CD4-positive, alpha-beta T cell treated with Interleukin-15 for 4 hours (primary cell): ENCODE data around the gene C1S.
"Not testable (repeated sequence)": the region's sequence is repeated elsewhere in the genome, so short reads cannot be mapped to it uniquely, and the experiment has no call there.

Experiments
- DNase-seq: peaks from one replicate; pipeline ENCODE4 v3.0.0-alpha.2; 2020; ENCODE audit warnings: low spot score

Gene C1S

DNA sequence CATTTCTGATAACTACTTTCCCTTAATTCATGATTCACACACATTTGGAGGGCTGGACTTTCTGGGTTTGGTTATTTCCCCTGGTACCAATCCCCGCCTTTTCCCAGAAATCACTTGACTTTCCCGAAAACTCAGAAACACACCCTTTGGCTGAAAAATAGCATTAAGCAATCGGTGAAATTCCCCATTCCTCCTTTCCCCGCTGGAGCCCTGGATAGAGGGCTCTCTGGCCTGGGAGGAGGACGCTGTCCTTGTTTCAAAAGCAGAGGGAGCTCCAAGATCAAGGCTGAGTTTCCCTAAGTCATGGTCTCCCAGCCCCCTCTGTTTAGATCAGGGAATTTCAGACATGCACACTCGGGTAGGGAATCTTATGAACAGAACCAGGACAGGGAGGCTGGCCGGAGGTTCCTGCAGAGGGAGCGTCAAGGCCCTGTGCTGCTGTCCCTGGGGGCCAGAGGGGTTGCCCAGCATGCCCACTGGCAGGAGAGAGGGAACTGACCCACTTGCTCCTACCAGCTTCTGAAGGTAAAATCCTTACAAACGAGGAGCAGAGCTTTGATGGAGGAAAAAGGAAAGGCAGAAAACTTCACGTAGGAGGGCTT lies at the start of gene C1S:
Gene C1S (plus strand): TSS at position 366 of the 602 bp plus-strand sequence. CDS start 1,195 bp downstream, outside the sequence.
- no peak for DNase-seq

DNA sequence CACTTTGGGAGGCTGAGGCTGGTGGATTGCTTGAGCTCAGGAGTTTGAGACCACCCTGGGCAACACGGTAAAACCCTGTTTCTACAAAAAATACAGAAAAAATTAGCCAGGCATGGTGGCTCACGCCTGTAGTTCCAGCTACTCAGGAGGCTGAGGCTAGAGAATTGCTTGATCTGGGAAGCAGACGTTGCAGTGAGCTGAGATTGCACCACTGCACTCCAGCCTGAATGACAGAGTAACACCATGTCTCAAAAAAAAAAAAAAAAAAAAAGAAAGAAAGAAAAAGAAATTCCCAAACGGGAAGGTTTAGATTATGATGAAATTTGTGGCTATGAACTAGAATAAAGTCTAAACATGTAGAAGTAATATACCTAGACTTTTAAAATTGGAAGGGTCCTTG lies 49.1 kb upstream of the C1S start:
- DNase-seq, result not testable (repeated sequence)

DNA sequence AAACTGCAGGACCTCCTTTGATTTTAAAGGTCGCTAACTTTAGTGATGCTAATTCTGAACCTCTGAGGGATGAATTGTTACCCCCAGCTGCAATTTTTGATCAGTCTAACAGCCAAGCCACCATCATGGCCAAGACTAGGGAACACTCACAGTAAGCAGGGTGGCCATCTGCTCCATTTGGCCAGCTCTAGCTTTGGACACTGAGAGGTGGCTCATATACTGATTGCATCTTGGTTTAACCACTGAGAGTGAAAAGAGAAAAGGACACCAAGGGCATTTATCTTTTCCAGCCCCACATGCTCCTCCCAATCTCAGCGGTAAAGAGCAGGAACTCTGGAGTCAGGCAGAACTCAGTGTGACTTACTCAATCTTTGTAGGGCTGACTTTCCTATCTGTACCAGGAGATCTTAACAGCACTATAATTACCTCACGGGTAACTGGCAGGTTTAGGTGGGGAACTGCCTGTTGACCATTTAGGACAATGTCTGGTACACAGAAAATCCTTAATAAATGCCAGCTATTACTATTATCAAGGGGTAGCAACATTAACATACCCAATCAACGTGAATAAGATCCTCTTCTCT lies 48.4 kb upstream of the C1S start:
- no peak for DNase-seq

DNA sequence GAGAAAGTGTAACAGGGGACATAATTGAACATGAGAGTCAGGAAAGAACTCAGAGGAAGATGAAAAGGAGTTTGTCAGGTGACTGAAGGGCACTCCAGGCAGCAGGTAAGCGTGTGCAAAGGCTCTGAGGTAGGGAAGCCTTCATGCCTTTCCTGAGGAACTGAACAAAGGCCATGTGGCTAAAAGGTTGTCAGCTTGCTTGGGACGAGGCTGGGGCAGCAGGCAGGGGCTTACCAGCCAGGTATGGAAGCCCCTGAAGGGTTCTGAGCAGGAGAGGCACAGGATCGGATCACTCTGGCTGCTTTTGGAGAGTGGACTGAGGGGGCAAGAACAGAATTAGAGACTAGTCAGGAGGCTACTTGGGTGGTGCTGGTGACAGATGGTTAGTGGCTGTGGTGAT lies 47.4 kb upstream of the C1S start:
- DNase-seq, result no peak

DNA sequence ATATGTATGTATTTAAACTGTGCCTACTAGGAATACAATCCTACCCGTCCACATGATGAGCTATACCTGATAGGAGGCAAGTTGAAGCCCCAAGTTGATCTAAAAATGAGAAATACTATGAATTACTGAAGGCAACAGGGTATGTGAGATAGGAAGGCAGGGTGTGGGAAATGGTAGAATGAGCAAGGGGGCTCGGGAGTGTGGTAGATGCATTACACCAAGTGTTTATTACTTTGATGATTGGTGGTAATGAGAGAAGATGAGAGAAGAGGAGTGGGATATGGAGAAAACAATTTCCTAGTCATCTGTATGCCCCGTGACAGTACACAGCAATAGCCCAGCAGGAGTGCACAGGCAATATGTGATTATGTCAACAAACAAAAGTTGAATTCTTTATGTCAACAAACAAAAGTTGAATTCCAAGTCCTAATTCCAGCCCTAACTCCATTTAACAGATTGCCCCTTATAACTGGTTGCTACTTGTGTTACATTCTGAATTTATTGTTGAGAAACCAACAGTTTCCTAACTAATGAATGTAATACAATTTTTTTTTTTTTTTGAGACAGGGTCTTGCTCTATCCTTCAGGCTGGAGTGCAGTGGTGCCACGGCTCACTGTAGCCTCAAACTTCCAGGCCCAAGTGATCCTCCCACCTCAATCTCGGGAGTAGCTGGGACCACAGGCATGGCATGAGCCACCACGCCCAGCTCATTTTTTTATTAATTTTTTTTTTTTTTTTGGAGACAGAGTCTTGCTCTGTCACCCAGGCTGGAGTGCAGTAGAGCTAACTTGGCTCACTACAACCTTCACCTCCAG lies 44.8 kb upstream of the C1S start:
- no peak for DNase-seq

DNA sequence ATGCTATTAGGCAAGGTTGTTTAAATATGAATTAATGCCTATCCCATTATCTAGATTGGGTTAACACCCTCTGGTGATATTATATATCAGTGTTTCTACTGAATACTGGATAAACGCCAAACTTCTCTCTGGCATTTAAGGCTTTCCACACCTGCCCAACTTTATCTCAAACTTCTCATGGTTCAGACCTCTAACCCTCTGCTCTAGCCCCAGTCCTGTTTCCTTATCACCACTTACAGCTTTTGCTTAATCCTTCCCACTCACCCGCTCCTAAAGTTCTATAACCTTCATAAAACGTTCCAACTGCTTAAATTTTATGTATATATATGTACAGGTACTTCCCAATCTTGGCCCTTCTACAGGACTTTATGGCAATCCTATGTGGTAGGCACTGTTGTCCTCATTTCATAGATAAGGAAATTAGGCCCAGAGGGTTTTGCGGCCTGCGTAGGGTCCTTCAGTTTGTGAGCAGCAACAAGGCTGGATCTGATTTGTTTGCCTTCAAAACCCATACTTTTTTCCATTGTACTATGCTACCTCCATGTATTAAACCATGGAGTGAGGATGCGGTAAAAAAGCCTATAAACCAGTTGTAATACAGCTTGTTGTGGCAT lies 43.5 kb upstream of the C1S start:
- no peak for DNase-seq

DNA sequence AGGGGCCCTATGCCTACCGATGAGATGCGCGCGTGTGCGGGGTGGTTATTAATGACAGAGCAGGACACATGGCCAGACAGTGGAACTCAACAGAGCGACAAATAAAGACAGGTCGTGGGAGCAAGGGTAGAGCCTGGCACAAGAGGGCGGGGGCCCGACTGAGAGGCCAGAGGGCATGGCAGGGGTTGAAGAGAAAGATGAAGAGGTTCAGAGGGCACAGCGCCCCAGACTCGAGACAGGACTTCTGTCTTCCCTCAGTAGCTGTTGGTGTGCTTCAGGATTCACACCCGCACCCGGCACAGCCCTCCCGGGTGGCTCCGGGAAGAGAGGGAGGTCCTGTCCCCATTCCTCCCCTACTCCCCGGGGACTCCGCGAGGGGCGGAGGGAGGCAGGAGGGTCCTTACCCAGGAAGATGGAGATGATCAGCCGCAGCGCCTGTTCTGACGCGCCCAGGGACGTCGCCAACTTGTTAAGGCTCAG lies 42.6 kb upstream of the C1S start:
- DNase-seq, result no peak

DNA sequence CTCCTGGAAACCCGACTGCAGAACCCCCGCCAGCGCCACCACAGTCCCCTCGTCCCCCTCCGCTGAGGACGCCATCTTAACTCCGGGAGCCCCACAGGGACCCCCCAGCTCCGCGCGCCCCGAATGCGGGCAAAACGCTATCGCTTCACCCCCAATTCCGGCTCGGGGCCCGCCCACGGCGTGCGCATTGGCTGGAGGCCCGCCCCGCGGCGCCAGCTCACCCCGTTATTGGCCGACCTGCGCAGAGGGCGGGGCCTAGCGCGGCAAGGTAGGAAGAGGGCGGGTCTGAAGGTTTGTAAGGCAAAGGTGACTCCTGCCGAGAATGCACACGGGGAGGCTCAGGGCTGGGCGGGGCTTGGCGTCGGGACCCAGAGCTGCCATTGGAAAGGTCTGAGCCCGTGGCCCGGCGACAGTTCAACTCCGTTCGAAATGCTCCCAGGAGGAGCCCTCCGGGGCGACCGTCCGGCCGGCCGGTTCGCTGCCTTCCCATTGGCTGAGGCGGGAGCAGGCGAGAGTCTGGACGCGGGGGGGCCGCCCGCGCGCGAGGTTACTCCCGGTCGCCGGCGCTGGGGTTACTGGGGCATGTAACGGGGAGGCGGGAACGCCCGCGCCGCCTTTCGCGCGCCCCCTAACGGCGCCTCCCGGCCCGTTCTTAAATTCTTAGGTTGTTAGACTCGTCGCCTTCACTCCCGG lies 42.0 kb upstream of the C1S start, which contains the start of gene LPCAT3:
Gene LPCAT3 (minus strand): TSS at position 127 of the 693 bp plus-strand sequence. CDS start 52 bp downstream, at position 75.
- peak; percentile 97 for DNase-seq

DNA sequence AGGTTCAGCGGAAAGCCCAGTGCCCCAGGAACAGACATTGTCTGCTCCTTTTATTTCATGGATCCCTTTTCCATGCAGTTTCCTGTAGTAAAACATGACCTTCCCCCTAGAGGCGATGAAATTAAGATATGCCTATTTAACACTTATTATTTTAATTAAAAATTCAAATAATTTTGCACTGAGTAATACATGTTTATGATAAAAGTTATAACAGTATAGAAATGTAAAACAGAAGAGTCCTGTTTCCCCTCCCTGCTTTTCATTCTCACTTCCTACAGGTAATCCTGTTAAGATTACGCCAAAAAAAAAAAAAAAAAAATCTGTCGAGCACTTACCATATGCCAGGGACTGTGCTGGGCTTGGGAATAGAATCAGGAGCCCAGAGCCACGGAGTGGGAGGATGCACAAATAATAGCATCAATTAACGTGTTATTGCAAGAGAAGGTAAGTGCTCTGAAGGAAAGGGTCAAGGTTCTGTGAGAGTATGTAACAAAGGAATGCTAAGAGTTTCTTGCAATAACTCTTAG lies 41.4 kb upstream of the C1S start:
- no peak for DNase-seq

DNA sequence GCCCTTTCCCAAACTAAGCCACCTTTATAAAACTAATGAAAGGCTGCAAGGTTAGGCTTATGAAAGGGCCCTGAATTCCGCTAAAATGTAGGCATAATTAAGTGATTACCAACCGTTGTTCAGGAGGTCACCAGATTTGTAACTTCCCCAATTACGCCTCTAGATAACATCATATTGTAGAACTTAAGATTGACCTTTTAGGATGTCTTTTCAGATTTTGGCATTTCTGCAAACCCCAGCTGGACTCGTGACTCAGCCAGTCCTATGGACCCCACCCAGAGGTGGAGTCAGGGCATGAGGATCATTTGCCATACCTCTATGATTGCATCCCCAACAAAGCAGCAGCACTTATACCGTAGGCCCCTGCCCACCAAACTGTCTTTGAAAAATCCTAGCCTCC lies 38.6 kb upstream of the C1S start:
- DNase-seq, result no peak

DNA sequence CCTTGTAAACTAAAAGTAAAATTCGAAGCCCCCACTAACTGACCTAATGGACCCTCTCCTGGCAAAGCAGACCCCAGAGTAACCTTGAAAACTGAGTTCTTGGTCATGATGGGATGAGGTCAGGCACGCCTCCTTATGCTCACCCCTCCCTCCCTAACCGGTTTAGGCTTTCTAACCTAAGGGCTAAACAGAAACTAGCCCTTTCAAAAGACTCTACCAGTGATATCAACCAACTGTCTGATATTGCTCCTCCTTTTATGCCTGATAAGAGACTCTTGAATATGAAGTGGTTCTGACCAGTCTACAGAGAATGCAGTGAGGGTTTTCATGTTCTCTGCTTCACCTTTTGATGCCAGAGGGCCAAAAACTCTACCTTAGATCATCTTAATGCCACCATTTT lies 37.4 kb upstream of the C1S start:
- no peak for DNase-seq

DNA sequence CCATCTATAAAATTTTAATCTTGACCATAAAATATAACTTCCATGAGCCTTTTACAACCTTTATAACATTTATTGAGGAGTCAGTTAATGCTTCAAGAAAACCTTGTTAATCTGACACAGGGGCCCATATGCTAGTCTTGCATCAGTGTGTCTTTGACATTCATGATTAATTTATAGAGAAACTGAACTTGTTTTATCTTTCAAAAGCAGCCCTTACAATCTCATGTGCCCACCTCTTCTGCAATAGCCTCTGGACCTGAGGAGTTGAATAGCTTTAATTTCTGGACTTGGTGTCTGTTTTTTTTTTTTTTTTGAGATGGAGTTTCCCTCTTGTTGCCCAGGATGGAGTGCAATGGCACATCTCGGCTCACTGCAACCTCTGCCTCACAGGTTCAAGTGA lies 33.7 kb upstream of the C1S start:
- no peak for DNase-seq

DNA sequence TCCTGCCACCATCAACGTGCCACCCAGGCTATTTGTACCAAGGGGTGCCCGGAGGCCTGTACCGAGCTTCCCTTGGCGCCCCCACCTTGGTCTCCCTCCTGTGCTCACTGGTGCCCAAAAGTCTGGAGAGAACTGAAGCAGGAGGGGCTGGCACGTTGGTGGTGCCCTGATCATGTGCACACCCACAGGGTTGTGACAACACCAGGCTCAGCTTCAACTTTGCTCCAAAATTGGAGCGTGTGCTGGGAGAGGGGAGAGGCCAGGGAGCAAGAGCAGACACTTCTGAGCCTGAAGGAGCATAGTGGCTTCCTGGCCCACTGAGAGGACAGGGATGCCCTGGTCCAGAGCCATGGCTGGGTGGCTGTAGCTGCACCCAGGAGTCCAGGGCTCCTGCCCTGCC lies 29.2 kb upstream of the C1S start:
- DNase-seq, result no peak

DNA sequence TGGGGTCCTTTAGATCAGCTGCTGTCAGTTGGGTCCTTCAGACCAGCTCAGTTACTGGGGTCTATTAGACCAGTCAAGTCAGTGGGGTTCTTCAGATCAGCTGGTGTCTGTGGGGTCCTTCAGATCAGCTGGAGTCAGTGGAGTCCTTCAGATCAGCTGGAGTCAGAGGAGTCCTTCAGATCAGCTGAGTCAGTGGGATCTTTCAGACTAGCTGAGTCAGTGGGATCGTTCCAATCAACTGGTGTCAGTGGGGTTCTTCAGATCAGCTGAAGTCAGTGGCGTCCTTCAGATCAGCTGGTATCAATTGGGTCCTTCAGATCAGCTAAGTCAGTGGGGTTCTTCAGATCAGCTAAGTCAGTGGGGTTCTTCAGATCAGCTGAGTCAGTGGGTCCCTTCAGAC lies 27.5 kb upstream of the C1S start:
- DNase-seq, result no peak

DNA sequence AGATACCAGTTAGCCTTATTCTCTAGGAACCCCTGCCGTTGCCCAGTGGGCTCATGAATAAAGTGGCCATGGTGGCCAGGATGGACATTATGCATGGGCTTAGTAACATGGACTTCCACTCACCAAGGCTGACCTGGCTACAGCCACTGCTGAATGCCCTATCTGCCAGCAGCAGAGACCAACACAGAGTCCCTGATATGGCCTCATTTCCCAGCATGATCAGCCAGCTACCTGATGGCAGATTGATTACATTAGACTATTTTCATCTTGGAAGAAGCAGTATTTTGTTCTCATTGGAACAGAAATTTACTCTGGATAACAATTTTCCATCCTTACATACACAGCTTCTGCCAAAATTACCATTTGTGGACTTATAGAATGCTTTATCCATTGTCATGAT lies 26.1 kb upstream of the C1S start:
- DNase-seq, result no peak

DNA sequence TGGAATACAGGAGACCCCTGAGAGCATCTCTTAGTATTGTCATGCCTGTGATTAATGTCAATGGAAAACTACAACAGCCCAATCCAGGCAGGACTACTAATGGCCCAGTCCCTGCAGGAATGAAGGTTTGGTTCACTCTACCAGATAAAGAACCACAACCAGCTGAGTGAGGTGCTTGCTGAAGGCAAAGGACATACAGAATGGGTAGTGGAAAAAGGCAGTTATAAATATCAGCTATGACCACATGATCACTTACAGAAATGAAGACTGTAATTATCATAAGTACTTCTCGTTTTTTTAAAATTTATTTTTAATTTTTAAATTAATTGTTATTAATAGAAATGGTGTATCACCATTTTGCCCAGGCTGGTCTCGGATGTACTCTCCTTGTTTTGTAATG lies 25.1 kb upstream of the C1S start:
- no peak for DNase-seq

DNA sequence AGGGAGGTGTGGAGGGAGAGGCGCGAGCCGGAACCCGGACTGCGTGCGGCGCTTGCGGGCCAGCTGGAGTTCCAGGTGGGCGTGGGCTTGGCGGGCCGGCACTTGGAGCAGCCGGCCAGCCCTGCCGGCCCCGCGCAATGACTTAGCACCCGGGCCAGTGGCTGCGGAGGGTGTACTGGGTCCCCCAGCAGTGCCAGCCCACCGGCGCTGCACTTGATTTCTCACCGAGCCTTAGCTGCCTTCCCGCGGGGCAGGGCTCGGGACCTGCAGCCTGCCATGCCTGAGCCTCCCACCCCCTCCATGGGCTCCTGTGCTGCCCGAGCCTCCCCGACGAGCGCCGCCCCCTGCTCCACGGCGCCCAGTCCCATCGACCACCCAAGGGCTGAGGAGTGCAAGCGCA lies 23.1 kb upstream of the C1S start:
- DNase-seq, result not testable (repeated sequence)

DNA sequence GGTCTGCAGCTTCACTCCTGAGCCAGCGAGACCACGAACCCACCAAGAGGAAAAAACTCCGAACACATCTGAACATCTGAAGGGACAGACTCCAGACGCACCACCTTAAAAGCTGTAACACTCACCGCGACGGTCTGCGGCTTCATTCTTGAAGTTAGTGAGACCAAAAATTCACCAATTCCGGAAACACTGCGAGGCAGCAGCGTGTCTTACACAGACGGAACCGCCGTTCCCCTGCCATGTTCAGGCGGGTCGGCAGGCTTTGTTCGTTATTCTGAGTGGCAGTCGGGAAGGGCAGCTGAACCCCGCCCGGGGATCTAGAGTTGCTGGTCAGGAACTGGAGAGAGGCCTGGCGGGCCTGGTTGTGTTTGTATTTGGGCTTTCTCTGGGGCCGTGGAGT lies 21.9 kb upstream of the C1S start:
- no peak for DNase-seq

DNA sequence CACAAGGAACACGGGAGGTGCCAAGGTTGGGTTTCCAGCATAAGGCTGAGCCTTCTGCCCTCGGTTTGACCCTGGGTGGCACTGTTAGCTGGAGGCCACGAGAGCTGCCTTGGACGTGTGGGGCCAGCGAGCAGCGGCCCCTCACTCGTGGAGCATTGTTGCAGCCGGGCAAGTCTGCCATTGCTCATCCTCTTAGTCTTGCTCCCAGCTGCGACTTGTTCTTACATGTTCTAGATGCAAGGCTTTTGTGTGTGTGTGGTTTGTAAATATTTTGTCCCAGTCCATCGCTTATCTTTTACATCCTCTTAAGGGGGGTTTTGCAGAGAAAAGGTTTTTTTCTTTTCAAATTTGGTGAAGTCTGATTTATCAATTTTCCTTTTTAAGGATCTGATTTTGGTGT lies 21.1 kb upstream of the C1S start:
- DNase-seq, result no peak

DNA sequence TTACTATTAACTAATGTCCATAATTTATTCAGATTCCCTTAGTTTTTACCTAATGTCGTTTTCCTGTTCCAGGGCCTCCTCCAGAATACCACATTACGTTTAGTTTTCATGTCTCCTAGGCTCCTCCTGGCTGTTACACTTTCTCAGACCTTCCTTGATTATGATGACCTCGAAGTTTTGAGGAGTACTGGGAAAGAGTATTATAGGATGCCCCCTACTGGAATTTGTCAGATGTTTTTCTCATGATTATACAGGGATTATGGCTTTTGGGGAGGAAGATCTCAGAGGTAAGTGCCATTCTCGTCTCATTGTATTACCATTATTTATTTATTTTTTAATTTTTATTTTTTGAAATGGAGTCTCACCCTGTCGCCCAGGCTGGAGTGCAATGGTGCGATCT lies 17.7 kb upstream of the C1S start:
- DNase-seq, result peak; percentile 17

DNA sequence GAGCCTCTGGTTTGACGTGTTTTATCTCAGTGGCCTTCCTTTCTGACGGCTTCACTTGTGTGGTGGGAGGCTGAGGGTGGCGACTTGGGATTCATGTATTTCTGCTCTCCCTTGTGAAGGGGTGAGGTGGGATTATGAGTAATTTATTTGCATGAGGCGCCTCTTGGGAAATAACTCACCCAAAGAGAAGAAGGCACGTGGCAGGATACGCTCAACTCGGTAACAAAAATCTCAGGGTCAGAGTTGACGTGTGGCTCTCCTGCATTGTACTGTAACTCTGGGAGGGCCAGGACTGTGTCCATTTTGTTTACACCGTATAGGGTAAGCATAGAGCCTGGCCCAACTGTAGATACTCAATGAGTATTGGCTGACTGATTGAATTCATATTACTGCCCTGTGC lies 14.6 kb upstream of the C1S start:
- no peak for DNase-seq
